Stimulated activated CD4-positive, alpha-beta T cell treated with anti-CD3 and anti-CD28 coated beads, Interleukin-2, amount 100 ng/mL, for 4 hours (primary cell): Measurements from ENCODE around the gene RAMACL.
A peak's percentile ranks its signal among the peaks of the same experiment; 100 is the strongest.
"Not testable (repeated sequence)": the region's sequence is repeated elsewhere in the genome, so short reads cannot be mapped to it uniquely, and the experiment has no call there.

Experiments used
- DNase-seq: peaks from one replicate; pipeline ENCODE4 v3.0.0-alpha.2; 2020; ENCODE audit warnings: low read depth

The RAMACL gene

DNA sequence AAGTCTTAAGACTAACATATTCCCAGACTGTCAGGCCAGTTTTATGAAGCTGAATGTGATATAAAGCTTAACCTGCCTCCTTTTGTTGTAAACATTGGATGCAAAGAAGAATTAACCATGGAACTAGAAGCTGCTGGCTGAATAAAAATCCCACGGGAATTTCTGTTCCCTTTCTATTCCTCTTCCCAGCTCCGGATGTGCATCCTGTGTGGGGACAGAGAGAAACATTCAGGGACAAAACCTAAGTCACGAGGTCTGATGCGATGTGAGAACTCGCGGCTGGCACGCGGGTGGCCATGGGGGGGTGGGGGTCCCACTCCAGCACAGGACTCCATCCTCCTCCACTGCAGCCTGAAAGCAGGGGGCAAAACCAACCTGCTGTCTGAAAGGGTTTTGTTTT lies 32.2 kb downstream of the RAMACL start:
- DNase-seq = no peak

DNA sequence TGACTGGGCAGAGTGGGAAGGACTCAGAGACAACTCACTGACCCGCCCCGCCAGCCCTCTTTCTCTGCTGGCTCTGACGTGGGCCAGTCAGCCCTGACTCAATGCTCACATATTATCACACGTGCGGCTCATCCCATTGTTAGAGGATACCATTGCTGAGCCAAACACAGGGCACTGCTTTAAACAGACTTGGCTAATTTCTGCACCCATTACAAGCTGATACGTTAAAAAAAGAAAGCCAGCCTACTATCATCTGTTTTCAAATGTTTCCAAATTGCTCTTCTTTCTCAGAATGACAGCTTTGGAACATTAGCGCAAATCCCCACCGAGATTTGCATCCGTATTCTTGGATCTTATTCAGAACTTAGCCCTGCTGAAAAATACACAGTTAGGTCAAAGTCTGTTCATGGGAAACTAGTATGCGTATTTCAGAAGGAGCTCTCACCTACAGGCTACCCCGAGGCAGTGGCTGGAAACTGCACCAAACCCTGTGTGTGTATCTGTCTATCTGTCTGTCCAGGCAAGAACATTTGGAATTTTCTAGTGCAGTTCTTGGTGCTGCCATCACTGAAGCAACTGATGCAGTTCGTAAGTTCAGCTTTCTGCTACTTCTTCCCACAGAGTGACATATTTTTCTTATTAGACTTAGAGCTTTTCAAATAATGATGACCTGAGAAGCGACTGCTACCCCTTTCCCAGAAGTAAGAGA lies 32.8 kb downstream of the RAMACL start:
- DNase-seq = no peak

DNA sequence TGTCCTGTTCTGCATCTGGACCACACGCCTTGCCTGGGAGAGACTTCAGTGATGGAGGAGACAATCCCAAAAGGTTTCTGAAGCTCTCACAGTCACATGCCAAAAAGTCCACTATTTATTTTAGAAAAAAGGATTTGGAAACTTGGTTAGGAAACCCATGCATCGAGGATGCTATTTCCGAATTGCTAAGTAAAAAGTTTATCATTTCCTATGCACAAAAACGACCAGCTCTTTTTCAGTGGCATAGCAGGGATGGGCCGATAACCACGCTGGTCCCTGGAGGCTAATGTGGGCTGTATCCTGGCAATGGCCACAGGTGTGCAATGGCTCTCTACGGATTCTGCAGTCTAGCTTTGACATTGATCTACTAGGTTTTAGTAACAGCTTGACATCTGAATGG lies 33.9 kb downstream of the RAMACL start:
- no peak for DNase-seq

DNA sequence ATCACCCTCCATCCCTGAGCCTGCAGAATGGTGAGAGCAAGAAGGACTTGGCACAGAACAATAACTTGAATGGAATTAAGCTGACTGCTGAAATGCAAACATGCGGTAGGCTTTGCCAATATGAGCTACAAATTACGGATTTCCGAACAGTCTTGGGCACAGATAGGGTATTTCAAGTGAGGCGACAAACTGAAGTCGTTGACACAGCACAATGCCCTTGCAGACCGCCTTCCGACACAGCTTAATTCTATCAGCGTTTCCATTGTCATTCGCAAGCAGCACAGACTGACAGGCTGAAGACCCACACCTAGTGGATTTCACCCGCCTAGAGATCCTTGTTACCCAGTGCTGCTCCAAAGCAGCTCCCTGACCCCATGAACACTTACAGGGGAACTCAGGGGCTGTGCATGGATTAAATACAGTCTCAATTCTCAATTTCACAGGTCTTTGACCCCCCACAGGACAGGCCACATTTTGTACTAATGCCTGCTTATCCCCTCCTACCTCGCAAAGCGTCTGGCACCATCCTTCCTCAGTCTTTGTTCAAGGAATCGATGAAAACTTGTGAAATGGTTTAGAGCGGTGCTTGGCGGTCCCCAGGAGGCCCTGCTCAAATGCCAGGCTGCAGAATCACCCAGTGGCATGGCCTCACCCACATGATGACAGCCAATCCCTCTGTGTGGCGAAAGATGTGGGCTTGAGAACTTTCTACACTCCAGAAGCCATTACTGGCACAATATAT lies 34.6 kb downstream of the RAMACL start:
- DNase-seq = no peak

DNA sequence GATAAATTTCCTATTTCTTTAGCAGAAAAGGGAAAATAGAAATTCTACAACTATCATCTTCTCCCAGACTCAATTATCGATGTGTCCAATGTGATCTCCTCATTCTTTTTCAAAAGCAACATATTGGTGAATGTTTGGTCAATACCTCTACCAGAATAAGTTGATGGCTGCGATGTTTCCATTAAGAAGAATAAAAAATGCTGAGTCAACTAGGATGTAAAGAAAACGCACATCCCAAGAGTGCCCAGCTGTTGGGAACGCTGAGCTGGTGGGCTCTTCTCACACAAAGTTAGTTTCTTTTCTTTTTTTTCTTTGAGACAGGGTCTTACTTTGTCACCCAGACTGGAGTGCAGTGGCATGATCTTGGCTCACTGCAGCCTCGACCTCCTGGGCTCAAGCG lies 39.8 kb downstream of the RAMACL start:
- DNase-seq = no peak

DNA sequence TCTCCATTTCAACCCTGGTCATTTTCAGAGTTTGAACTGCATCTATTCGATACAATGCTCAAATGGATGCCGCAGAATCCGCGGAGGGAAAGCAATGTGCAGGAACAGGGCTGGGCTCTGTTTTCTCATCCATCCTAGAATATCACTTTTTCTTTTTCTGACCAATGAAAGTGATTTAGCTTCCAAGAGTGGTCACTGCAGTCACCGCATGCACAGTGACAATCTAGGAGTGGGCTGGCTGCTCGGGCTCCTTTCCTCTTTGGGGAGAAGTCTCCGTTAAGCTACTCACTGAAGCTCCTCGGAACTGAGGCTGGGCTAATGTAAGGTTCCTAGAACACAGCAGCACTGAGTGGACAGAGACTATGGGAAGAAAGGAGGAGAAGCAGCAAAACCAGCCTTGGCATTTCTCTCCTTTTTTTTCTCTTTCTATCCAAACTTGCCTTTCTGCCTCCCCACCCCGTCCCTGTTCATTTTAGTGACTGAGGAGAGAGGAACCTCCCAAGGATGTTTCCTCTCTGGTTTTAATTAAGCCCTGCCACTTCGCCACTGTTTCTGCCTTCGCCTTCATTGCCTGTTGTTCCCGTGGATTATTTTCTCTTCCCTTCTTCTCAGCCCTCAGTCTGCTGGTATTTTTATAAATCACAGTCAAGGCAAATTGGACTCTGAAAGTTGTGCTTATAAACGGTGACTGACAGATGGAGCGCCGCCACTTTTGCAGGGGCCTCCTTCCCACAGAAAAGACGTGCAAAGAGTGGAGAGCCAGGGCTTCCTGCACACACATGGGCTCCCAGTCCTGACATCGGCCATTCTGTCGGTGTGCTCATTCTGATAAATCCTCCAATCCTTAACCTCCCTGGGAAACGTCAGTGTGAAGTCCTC lies 41.1 kb downstream of the RAMACL start:
- no peak for DNase-seq

DNA sequence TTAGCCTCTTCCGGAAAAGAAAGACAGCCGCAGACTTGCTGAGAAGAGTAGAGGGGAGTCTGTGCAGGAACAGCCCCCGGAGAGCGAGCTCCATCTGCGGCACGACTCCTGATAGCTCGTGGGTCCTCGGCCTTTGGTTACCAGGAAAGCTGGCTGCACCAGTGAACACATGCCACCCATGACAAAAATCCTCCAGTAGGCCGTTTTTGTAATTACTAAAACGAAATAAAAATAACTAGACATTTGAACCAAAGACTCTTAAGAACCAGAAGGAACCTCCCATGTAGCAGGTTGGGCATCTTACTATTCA lies 42.2 kb downstream of the RAMACL start:
- DNase-seq = no peak

DNA sequence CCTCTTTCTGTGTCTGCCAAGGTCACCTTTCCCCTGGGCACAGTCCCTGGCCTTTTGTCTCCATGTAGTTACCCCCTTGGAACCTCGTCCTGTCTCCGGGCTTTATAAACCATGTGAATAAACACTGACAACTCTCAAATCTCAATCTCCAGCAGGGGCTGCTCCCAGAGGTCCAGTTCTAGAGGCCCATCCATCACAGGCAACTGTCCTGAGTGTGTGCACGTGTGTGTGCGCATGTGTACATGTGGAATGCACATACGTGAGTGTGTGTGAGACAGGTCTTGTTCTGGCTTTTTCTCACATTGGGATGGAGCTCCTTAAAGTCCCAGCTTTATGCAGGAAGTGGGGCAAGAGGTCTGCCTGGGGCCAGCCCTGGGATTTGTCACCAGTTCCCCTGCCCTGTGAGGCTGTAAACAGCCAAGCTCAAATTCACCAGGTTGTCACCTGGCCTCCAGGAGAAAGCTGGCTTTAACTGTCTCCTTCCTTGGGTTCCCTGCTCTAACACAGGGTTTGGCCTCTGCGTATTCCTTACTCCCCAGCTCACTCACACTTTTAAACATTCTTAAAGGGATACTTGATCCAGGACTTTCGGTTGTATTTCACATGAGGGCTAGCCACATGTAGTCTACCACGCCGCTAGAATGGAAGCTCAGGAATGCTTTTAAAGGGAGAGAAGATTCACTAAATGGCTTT lies 42.7 kb downstream of the RAMACL start:
- no peak for DNase-seq

DNA sequence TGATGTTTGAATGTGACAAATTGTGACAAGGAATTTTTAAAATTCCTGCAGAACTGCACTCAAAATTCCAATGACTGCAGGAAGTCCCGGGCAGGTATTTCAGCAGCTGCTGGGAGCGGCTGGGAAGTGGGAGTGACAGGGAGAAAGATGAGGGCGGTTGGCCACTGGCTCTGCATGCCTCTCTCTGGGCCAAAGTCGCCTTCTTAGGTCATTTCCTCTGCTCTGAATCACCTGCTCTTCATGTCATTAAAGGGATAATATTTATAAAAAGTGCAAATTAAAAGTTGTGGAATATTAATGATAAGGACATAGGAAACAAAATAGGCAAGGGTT lies 43.9 kb downstream of the RAMACL start:
- no peak for DNase-seq

DNA sequence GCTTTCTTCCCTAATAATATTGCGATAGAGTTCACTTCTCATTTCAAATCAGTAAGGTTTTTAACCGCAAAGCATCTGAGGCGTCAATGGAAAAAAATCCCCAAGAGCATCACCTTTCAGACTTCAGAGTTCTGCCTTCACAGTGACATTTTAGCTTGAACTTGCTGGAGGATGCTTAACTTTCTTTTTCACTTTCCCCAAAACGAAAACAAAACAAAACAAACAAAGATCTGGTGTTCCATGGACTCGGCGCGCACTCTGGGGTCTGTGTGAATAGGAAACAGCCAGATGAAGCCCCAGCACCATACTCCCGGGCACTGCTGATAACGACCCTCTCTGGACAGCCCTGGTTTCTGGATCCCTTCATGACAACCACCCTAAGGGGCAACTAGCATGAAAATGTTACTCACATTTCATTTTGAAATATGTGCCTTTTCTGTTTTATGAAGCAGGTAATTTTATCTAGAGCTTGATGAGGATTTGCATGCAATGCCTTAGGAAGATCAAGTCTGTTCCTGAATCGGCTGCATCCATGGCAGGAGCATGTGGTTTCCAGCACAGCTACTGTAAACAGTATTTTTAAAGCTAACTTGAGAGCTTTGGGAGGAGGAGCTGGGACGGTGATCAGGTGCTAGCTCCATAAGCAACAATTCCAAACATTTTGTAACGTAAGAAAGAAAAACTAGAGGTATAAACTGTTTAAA lies 44.5 kb downstream of the RAMACL start:
- peak; percentile 6 for DNase-seq

DNA sequence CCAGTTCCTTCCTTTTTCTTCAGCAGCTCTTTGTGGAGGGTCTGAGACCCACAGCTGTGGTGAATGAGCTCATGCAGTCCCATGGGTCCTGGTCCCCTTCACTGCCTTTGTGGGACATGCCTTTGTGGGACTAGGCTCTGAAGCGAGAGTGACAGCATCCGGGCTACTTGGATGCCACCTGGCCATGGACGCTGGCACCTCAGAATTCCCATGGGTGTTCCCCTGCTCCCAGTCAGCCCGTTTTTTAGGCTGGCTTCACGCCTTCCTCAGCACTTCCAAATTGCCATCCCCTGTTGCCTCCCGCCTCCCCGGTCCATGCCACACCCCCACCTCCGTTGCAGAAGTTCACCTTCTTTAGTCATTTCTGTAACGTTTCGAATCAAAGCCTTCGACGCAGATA lies 45.1 kb downstream of the RAMACL start:
- no peak for DNase-seq

DNA sequence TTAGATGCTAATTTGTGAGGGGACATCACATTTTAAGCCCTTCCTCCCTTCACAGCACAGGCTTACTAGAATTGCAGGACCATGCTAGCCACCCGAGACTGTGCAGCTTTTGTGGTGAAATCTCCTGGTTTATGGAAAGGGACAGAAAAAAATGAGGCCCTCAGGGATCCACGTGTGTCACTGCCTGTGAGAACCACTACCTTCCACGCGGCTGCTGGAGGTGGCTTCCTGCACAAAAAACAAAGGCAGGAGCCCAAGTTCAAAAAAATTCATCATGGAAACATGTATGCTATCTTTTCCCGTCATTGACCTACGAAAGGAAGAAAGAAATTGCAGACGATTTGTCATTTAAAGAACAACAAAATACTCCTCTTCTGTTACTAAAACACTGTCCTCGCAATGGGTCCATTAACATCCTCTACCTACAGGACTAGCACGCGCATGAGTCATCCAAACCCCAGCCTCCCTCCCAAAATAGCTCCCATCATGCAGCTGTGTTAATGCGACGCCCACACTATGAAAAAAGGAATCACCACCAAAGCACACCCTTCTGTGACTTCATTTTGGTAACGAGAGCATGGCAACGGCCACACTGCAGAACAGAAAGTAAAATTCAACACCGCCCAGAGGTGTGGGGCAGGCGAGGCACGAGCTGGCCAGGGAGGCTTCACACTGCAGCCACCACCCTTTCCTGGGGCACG lies 45.7 kb downstream of the RAMACL start:
- DNase-seq = peak; percentile 60

DNA sequence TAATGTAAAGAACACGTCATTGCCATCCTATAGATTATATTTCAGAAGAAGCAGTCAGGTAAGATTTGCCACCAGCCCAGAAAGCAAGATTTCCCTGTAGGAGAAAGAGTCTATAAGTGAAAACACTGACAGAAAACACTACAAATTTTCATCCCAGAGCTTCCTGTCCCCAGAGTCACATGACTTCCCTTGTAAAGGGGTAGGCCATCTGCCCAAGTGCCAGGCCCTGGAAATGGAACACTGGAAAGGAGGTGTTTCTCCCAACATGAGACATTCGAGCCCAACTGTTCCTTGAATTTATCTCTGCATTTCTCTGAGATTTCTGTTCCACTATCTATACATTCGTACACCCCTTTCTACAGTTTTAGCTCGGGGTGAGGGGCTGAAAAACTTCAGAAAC lies 46.9 kb downstream of the RAMACL start:
- DNase-seq = no peak

DNA sequence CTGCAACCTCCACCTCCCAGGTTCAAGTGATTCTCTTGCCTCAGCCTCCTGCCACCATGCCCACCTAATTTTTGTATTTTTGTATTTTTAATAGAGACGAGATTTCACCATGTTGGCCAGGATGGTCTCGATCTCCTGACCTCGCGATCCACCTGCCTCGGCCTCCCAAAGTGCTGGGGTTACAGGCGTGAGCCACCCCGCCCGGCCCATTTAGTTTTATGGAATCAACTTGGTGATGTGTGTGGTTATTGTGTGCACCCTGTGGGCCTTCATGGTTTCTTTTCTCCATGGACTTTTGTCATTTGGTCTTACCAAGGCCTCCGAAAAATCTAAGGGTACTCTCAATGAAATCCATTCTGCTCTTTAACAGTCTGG lies 47.5 kb downstream of the RAMACL start:
- DNase-seq = not testable (repeated sequence)

DNA sequence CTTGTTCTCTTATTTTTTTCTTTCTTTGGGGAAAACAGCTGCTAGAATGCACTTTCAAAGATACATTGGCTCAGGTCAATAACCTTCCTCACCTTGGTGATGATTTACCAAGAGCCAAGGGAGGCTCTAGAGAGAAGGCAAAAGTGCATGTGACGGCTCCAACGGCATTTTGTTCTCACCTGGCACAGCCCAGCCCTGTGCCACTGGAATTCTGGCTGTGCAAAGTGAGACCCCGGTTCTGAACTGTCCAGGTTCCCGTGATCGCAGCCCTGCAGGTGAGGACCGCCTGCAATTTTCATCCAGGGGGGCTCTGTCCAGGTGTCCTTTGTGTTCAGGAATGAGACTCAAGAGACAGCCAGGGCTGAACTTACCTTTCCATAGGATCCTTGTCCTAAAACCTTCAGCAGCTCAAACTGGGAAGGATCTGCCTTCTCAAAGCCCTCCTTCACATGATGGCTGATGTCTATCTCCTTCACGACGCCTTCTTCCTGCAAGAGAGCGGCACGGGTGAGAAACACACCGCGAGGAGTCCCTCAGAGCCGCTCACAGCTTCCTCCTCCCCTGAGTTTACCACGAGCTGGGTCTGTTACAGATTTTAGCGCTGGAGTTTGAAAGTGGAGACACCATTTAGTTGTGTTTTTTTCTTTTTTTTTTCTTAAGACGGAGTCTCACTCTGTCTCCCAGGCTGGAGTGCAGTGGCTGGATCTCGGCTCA lies 48.0 kb downstream of the RAMACL start:
- no peak for DNase-seq

DNA sequence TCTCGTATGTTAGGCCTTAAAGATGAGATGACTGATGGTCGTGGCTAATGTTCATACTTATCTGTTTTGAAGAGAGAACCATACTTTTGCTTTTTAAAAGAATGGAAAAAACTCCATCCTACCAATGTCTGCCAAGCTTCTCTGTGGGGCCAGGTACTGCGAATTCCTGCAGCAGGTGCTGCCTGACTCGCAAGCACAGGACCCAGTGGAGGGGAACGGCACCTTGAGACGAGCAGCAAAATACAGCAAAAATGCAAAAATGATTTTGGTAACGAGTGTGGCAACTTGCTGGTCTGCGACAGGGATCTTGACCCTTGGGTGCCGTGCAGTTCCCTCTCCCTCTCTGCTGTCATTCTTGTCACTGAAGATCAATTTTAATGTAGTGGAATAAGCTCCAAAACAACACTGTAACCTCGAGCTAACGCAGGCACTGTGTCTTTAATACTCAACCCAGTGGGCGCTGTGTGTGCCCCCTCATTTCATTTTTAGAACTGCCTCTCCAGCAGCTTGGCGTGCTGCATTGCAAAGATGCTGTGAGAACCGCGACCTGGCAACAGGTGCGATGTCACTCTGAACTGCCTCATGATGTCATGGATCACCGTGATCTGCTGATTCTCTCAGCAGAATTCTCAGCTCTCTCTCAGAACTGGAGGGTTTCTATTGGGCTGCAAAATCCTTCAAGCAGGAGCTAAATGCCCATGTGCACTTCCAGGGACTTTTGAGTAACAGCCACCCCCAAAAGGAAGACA lies 51.6 kb downstream of the RAMACL start:
- DNase-seq = no peak

DNA sequence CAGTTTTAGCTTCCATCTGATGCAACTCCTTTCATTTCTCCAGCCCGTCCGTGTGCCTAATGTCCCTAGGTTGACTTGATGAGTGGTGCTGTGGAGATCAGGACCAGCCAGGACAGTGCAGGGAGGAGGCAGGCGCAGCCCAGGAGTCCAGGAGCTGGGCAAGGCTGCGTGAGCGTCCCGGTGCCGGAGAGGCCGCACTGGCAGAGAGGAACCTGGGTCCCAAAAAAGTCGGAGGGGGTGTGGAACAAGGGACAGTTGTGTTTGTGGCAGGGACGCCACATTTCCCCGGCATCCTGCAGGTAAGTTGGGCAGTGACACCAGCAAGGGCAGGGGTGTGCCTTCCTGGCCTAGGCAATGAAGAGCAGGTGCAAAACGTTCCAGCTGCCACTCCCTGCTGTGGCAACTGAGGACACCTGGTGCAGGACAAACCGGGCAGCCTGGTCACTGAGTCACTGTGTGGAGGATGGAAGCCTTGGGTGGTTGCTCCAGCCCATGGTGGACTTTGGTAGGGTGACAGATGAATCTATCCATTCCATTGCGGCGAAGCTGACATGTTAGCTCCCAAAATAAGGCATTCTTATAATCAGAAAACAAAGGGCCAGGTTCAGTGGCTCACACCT lies 53.2 kb downstream of the RAMACL start:
- no peak for DNase-seq
